Kidney (tissue), 14 donors: ENCODE results near the gene TRAPPC8. TPM values are rescaled to one million over a fixed set of nuclear protein-coding genes. Genes with fewer than 3 reads are reported as not detected.

Experiments used
- DNase-seq, 5 donors: peaks; one replicate each; pipeline ENCODE4 v3.0.0-alpha.2; 2013 to 2020
- FAIRE-seq: peaks from 2 replicates; lab custom pipeline; 2012; peaks lifted over from hg19 to GRCh38; lab: Jason Lieb, UNC
- H3K27ac ChIP-seq, 2 donors: one replicate each; pipeline ENCODE4 v1.7.0; 2013; ENCODE audit warnings: low read depth in 2 of 2, low read length in 2 of 2, inconsistent platforms in 1 of 2
- H3K27me3 ChIP-seq: one replicate; pipeline ENCODE4 v1.7.1; 2013; ENCODE audit warnings: low read length, inconsistent platforms; ENCODE audit not compliant: control insufficient read depth, insufficient read depth
- H3K36me3 ChIP-seq, 3 donors: one replicate each; pipeline versions ENCODE4 v1.7.0 to v1.7.1; 2013; ENCODE audit warnings: low read length in 3 of 3, control low read depth in 1 of 3, inconsistent platforms in 1 of 3; ENCODE audit not compliant: insufficient read depth in 3 of 3, control insufficient read depth in 2 of 3
- H3K4me1 ChIP-seq, 3 donors: one replicate each; pipeline versions ENCODE4 v1.7.0 to v1.7.1; 2013; ENCODE audit warnings: low read length in 3 of 3, inconsistent platforms in 1 of 3, low read depth in 1 of 3; ENCODE audit not compliant: control insufficient read depth in 2 of 3, insufficient read depth in 2 of 3
- H3K4me3 ChIP-seq, 3 donors: one replicate each; pipeline versions ENCODE4 v1.7.0 to v1.8.1; 2013; ENCODE audit warnings: low read length in 3 of 3, control low read depth in 1 of 3, inconsistent platforms in 1 of 3
- H3K9ac ChIP-seq, 3 donors: one replicate each; pipeline versions ENCODE4 v1.7.0 to v1.7.1; 2013; ENCODE audit warnings: low read length in 3 of 3, control low read depth in 1 of 3, inconsistent platforms in 1 of 3
- H3K9me3 ChIP-seq, 3 donors: one replicate each; pipeline versions ENCODE4 v1.7.0 to v1.7.1; 2013; ENCODE audit warnings: low read length in 3 of 3, control low read depth in 1 of 3, inconsistent platforms in 1 of 3; ENCODE audit not compliant: control insufficient read depth in 2 of 3, insufficient read depth in 1 of 3
- intact Hi-C: fragments of 100-400 bp; cut with DNase I; formaldehyde crosslinking; loops from one replicate; pipeline ENCODE4 v1.11.1; 2022
- polyA plus RNA-seq: library from polyadenylated mRNA; stranded (reverse); fragments of 350-450 nt; fragmentation: Illumina TruSeq; extraction: RNeasy Lipid Tissue Mini Kit (QIAGEN cat#74804); gene quantifications from one replicate; pipeline ENCODE4 v1.2.3, GENCODE V29; 2014; ENCODE audit warnings: low read depth, low replicate concordance; ENCODE audit not compliant: insufficient read depth
- total RNA-seq: library from RNA; stranded (reverse); fragmentation: NEBNext Ultra II Directional; extraction: Animal tissue kit (Norgen Biotek cat#: 25700); gene quantifications from one replicate; pipeline ENCODE4 v1.2.1, GENCODE V29; 2021
- TF ChIP-seq, protein P1 (sequence below): IDR thresholded peaks from 3 replicates; pipeline ENCODE4 v1.5.1; 2012; ENCODE audit warnings: mild to moderate bottlenecking, moderate library complexity, borderline replicate concordance; ENCODE audit not compliant: insufficient read depth; ENCODE audit errors: extremely low read depth
- donor health status: control.
- donor health status: control.
- donor health status: control.
- donor health status: control.
- donor health status: control.
- donor health status: DM: yes; HTN: yes; CAD: no.
- donor health status: Normal renal cell carcinoma (clear cell type).

The TRAPPC8 gene
- total and polyA plus RNA-seq, 2 donors from 2014 or later: 28.7 to 44.6 TPM

DNA sequence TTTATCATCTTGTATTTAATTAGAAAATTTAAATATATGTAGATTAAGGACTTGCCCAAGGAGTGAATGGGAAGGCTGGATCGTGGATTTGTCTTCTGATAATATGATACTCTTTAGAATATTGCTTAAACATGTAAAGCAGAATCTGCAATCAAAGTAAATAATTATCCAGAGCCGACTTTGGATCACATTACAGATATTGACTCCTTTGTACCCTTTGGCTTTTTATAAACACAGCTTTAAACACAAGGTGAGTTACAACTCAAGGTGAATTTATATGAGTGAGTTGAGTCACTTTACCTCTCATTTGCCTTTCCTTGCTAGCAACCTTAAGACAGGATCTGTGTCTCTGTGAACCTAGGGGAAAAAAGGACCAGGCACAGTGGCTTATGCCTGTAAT, 144.5 kb downstream of the TRAPPC8 start:
- H3K27me3 ChIP-seq: no peaks in the 10 kb centered on the region
- H3K9ac ChIP-seq: no peak overlapping the region
- H3K9me3 ChIP-seq: no peaks in the 10 kb centered on the region
- no peak overlapping the region for H3K27ac ChIP-seq
- H3K4me3 ChIP-seq: no peak overlapping the region
- no peak for FAIRE-seq
- H3K36me3 ChIP-seq: no peaks in the 10 kb centered on the region
- intact Hi-C loops: no loop called here
- H3K4me1 ChIP-seq: no peaks in the 10 kb centered on the region
- TF ChIP-seq, protein P1, sequence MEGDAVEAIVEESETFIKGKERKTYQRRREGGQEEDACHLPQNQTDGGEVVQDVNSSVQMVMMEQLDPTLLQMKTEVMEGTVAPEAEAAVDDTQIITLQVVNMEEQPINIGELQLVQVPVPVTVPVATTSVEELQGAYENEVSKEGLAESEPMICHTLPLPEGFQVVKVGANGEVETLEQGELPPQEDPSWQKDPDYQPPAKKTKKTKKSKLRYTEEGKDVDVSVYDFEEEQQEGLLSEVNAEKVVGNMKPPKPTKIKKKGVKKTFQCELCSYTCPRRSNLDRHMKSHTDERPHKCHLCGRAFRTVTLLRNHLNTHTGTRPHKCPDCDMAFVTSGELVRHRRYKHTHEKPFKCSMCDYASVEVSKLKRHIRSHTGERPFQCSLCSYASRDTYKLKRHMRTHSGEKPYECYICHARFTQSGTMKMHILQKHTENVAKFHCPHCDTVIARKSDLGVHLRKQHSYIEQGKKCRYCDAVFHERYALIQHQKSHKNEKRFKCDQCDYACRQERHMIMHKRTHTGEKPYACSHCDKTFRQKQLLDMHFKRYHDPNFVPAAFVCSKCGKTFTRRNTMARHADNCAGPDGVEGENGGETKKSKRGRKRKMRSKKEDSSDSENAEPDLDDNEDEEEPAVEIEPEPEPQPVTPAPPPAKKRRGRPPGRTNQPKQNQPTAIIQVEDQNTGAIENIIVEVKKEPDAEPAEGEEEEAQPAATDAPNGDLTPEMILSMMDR: no peak
- DNase-seq: no peak

DNA sequence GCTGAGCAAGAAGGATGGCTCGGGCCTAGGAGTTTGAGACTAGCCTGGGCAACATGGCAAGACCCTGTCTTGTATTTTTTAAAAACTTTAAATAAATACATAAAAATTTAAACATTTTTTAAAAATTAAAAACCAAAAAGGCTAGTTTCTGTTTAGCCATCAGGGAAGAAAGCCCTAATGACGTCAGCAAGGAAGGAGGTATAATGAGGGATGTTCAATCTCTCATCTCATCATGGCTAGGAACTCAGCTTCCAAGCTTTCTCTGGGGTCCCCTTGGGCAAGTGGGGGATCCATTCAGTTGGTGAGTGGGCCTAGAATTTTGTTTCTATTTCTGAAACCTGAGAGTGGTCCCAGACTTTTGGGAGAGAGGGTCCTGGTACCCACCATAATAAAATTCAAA, 147.2 kb downstream of the TRAPPC8 start:
- Histone ChIP-seq H3K9me3 (no peaks in the 10 kb centered on the region), H3K27ac (no peak overlapping the region), H3K4me3 (no peak overlapping the region), H3K4me1 (no peaks in the 10 kb centered on the region), H3K36me3 (no peaks in the 10 kb centered on the region), H3K27me3 (no peaks in the 10 kb centered on the region), H3K9ac (no peak overlapping the region)
- FAIRE-seq (no peak), DNase-seq (no peak)
- TF ChIP-seq, protein P1: no peak
- intact Hi-C loops: no loop called here

DNA sequence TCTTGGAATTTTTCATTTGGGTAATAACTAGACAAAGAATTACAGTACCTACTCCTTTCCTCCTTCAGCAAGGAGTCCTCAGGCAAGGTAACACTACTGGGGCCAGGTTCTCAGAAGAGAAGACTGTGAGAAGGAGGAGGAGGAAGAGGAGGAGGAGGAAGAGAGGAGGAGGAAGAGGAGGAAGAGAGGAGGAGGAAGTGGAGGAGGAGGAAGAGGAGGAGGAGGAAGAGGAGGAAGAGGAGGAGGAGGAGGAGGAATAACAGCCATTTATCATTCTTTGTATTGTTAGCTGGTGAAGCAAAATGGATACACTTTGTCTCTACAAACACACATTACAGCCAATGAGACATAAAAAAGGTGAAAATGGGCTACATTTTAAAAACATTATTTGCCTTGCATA, 149.4 kb downstream of the TRAPPC8 start:
- Histone ChIP-seq H3K27ac (no peak overlapping the region), H3K4me1 (no peaks in the 10 kb centered on the region), H3K27me3 (no peaks in the 10 kb centered on the region), H3K4me3 (no peak overlapping the region), H3K9me3 (no peaks in the 10 kb centered on the region), H3K9ac (no peak overlapping the region), H3K36me3 (no peaks in the 10 kb centered on the region)
- FAIRE-seq (no peak), DNase-seq (no peak)
- TF ChIP-seq, protein P1: no peak
- intact Hi-C loops: no loop called here

DNA sequence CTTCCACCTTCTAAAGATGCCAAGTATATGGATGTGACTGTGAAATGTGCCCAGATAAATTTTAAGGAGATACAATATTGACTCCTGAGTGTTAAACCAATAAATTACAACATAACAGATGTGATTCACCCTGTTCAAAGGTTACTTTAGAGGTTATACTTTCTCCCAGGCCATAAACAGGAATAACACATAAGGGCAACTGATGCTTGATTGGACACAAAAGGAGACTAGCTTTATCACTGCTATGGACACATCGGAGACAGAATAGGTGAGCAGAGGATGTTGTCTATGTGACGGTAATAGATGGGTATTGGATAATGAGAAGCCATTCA, 150.4 kb downstream of the TRAPPC8 start:
- intact Hi-C loops: no loop called here
- FAIRE-seq (no peak), DNase-seq (no peak)
- no peaks in the 10 kb centered on the region for H3K4me1 ChIP-seq
- no peak overlapping the region for H3K4me3 ChIP-seq
- H3K9me3 ChIP-seq: no peaks in the 10 kb centered on the region
- no peaks in the 10 kb centered on the region for H3K36me3 ChIP-seq
- H3K9ac ChIP-seq: no peak overlapping the region
- no peaks in the 10 kb centered on the region for H3K27me3 ChIP-seq
- TF ChIP-seq, protein P1: no peak
- no peak overlapping the region for H3K27ac ChIP-seq
